AG20443 (cell line): ENCODE data around the gene LMF1.

Source experiments
- DNase-seq: peaks from one replicate; pipeline ENCODE4 v3.0.0; 2012; ENCODE audit warnings: low spot score, mixed read lengths

LMF1 gene

DNA sequence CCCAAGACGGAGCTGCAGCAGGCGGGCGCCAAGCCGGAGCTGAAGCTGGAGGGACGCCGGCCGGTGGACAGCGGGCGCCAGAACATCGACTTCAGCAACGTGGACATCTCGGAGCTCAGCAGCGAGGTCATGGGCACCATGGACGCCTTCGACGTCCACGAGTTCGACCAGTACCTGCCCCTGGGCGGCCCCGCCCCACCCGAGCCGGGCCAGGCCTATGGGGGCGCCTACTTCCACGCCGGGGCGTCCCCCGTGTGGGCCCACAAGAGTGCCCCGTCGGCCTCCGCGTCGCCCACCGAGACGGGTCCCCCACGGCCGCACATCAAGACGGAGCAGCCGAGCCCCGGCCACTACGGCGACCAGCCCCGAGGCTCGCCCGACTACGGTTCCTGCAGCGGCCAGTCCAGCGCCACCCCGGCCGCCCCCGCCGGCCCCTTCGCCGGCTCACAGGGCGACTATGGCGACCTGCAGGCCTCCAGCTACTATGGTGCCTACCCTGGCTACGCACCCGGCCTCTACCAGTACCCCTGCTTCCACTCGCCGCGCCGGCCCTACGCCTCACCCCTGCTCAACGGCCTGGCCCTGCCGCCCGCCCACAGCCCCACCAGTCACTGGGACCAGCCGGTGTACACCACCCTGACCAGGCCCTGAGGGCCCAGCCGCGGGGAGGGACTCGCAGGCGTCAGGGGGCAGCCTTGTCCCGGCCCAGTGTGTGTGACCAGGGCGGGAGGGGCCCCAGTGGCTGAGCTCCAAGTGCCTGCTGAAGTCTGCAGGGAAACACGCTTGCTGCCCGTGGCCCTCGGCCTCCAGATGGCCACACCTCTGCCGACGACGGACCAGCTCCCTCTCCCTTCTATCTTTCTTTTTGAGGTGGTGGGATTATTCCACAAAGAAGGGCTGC lies 14.2 kb upstream of the LMF1 start:
- DNase-seq: no peak

GRCh38 chr16:984121-984694 lies 13.4 kb upstream of the LMF1 start:
- no peak for DNase-seq

DNA sequence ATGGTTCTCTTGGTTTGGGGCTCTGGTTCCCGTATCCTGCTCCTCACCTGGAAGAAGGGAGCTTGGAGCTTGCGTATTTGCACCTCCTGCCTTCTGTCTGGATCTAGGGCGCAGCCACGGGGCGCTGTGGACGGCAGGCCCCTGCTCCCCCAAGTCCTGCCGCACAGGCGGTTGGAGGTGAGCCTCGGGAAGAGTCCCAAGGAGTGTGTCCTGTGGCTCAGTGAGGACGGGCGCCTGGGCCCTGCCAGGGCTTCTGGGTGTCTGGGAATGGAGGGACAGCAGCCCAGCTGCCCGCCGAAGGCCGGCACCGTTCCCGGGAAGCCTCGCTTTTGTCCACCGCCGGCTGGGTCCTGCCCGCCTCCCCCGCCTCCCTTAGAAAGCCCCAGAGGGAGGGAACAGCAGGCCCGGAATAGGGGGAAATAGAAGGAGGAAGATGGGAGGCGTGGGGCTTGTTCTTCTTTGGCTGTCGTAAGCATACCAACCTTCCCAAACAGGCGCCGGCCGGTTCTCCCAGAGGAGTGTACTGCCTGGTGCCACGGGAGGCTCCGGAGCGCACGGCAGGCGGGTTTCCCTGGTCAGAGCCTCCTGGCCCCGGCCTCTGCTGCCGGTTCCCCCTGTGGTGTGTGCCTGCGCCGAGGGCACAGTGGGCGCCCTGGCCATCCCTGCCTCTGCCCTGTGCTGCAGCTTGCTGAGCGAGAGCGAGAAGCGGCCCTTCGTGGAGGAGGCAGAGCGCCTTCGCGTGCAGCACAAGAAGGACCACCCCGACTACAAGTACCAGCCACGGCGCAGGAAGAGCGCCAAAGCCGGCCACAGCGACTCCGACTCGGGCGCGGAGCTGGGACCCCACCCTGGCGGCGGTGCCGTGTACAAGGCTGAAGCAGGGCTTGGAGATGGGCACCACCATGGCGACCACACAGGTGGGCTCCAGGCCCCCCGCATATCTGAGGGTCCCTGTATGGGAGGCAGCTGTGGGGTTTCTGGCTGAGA lies 12.6 kb upstream of the LMF1 start:
- no peak for DNase-seq

- DNase-seq: no peak
Observed at GRCh38 chr16:982145-983043, 11.6 kb upstream of the LMF1 start.

DNA sequence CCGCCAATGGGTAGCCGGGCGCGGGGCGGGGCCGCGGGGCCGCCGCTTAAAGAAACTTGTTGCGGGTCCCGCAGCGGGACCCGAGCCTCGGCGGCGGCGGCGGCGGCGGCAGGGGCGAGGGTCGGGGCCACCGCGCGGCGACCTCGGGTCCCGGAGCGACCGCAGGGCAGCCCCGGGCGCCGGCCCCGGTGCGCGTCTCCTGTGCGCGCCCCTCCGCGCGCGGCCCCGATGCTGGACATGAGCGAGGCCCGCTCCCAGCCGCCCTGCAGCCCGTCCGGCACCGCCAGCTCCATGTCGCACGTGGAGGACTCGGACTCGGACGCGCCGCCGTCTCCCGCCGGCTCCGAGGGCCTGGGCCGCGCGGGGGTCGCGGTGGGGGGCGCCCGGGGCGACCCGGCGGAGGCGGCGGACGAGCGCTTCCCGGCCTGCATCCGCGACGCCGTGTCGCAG lies 10.9 kb upstream of the LMF1 start, which contains the start of gene SOX8:
Gene SOX8 (plus strand): TSS at position 76 of the 450 bp plus-strand sequence. CDS start 153 bp downstream, at position 229.
- no peak for DNase-seq

DNA sequence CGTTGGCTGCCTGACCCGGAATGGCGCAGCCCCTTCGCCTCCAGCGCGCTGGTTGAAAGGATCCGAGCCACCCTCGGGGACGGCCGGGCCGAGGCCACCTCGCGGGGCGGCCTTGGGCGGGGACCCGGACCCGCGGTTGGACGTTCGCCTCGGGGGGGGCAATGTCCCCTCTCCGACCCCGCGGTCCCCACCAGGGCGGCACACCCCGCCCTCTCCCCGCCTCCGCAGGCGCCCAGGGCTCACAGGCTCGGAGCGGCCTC lies 9.7 kb upstream of the LMF1 start:
- DNase-seq: no peak

- DNase-seq: no peak
Observed at GRCh38 chr16:979859-980594, 9.2 kb upstream of the LMF1 start.

- no peak for DNase-seq
Observed at GRCh38 chr16:979147-979546, 8.4 kb upstream of the LMF1 start.

- no peak for DNase-seq
Observed at GRCh38 chr16:978403-978802, 7.6 kb upstream of the LMF1 start.

DNA sequence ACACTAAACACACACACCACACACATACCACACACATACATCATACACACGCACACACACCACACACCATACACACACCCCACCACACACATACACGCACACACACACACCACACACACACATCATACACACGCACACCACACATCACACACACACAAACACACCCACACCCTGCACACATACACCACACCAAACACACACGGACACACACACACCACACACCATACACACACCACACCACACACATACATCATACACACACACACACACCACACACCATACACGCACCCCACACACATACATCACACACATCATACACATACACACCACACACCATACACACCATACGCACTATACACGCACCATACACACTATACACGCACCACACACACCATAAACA lies 7.1 kb upstream of the LMF1 start:
- DNase-seq: no peak

GRCh38 chr16:977081-977701 lies 6.4 kb upstream of the LMF1 start:
- no peak for DNase-seq

DNA sequence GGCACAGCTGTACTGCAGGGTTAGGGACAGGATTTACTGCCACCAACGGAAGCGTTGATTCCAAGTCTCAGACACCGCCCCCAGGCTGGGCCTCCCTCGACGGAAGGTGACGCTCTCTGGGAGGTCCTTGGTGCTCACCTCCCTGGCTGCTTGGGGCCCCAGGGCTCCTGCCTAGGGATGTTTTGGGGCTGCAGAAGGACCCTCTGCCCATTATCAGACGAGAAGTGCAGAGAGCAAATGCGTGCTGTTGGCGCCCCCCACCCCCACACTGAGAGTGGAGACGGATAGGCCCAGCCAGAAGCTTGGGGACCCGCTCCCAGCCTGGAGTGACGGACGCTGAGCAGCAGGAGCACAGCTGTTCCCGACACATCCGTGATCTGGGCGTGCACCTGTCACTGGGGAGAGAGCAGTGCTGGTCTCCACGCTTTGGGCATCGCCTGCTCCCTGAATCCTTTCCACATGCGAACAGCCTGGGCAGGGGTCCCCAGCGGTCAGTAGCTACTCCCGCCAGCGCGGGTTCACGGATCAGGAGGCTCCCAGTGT lies 5.7 kb upstream of the LMF1 start:
- DNase-seq: no peak

GRCh38 chr16:975291-975690 lies 4.5 kb upstream of the LMF1 start:
- no peak for DNase-seq

GRCh38 chr16:974611-975261 lies 4.0 kb upstream of the LMF1 start:
- no peak for DNase-seq

- no peak for DNase-seq
Observed at GRCh38 chr16:974001-974601, 3.3 kb upstream of the LMF1 start.

- DNase-seq: no peak
Observed at GRCh38 chr16:973366-973765, 2.6 kb upstream of the LMF1 start.

DNA sequence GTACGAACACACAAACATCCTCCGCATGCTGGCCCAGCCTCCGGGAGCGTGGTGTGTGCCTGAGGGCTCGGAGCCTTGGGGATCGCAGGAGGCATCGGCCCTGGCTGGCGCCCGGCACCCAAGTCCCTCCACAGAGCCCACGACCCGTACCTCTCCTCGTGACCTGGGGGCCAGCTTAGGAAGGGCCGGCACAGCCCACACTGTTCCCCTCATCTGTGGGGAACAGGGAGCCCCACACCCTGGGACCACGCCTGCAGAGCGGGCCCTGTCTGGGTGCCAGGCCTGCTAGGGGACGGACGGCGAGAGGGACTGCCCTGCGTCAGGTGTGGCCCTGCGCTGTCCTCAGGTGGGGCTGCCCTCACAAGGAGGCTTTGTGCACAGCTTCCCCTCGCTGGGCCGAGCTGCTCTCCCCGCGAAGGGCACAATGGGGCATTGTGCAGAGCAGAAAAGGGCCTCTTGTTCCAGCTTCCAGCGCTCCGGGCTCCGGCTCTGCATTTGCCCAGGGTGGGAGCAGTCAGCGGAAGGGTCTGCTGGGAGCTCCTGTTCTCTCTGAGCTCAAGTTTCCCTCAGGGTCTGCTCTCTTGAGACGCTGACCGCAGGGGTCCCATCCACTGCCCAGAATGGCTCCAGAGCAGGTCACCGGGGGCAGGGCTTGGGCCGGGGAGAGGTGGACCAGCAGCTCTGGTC lies 1.7 kb upstream of the LMF1 start:
- DNase-seq: no peak

DNA sequence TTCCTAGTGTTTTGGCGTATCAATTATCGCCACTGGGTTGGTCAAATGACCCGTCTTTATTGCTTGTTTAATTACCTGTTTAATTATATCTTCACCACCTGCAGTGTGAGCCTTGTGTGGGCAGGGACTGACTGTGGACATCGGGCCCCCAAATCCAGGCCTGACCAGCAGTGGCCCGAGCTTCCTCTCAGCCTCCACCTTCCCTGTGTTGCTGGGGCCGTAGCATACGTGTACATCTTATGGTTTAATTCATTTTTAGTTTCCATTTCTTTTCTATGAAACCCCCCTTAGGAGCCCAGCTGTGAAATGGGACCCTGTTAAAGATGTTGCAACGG lies 1.2 kb upstream of the LMF1 start:
- no peak for DNase-seq

GRCh38 chr16:971582-971905 lies 760 bp upstream of the LMF1 start:
- DNase-seq: no peak
